Keratinocyte (primary cell): ENCODE data around the gene BORA. TPM values are rescaled to one million over a fixed set of nuclear protein-coding genes. Genes with fewer than 3 reads are reported as not detected.

Experiments
- DNase-seq: peaks from one replicate; pipeline ENCODE4 v3.0.0-alpha.2; 2011; ENCODE audit warnings: low read depth, missing footprints, low spot score
- FAIRE-seq: peaks from 2 replicates; lab custom pipeline; 2011; peaks lifted over from hg19 to GRCh38; lab: Jason Lieb, UNC
- H2AFZ ChIP-seq: 2 replicates; pipeline ENCODE4 v1.6.0; 2012; ENCODE audit warnings: low read length, control low read depth, inconsistent platforms; ENCODE audit not compliant: control insufficient read depth
- H3K27ac ChIP-seq: 2 replicates; pipeline ENCODE4 v1.5.1; 2011; ENCODE audit warnings: low read length; ENCODE audit not compliant: control insufficient read depth, insufficient read depth
- H3K27me3 ChIP-seq: 3 replicates; pipeline ENCODE4 v1.6.0; 2011; ENCODE audit warnings: low read length; ENCODE audit not compliant: control insufficient read depth, insufficient read depth; ENCODE audit errors: extremely low read depth
- H3K36me3 ChIP-seq, 2 experiments: 2 replicates in 1 of 2; 3 replicates in 1 of 2; pipeline ENCODE4 v1.5.1; 2011; ENCODE audit warnings: low read length in 2 of 2, mild to moderate bottlenecking in 1 of 2; ENCODE audit not compliant: control insufficient read depth in 2 of 2, insufficient read depth in 2 of 2; ENCODE audit errors: extremely low read depth in 1 of 2
- H3K4me1 ChIP-seq: 3 replicates; pipeline ENCODE4 v1.5.1; 2011; ENCODE audit warnings: low read length; ENCODE audit not compliant: control insufficient read depth, insufficient read depth; ENCODE audit errors: extremely low read depth
- H3K4me2 ChIP-seq: 3 replicates; pipeline ENCODE4 v1.6.0; 2011; ENCODE audit warnings: low read depth, low read length; ENCODE audit not compliant: control insufficient read depth, insufficient read depth; ENCODE audit errors: extremely low read depth
- H3K4me3 ChIP-seq, 3 experiments: fragments of 200-600 bp in 1 of 3; sonication (generic) in 1 of 3; 2 replicates in 2 of 3; 3 replicates in 1 of 3; pipeline ENCODE4 v1.5.1; 2011 to 2016; ENCODE audit warnings: low read length in 3 of 3, mild to moderate bottlenecking in 3 of 3, control low read depth in 2 of 3, inconsistent platforms in 1 of 3, low read depth in 1 of 3, mixed read lengths in 1 of 3, mixed run types in 1 of 3, moderate library complexity in 1 of 3; ENCODE audit not compliant: control insufficient read depth in 2 of 3, insufficient read depth in 2 of 3; ENCODE audit errors: extremely low read depth in 1 of 3
- H3K79me2 ChIP-seq: 2 replicates; pipeline ENCODE4 v1.6.0; 2012; ENCODE audit warnings: low read length; ENCODE audit not compliant: control insufficient read depth, insufficient read depth
- H3K9ac ChIP-seq: 3 replicates; pipeline ENCODE4 v1.6.0; 2011; ENCODE audit warnings: low read length; ENCODE audit not compliant: control insufficient read depth, insufficient read depth; ENCODE audit errors: extremely low read depth
- H3K9me1 ChIP-seq: 3 replicates; pipeline ENCODE4 v1.6.0; 2011; ENCODE audit warnings: low read length; ENCODE audit not compliant: control insufficient read depth, insufficient read depth; ENCODE audit errors: extremely low read depth
- H3K9me3 ChIP-seq: 2 replicates; pipeline ENCODE4 v1.5.1; 2012; ENCODE audit warnings: low read depth, low read length; ENCODE audit not compliant: control insufficient read depth
- H4K20me1 ChIP-seq: 3 replicates; pipeline ENCODE4 v1.6.0; 2011; ENCODE audit warnings: low read length; ENCODE audit not compliant: control insufficient read depth, insufficient read depth; ENCODE audit errors: extremely low read depth
- EZH2 ChIP-seq: IDR thresholded peaks from one replicate; pipeline ENCODE4 v1.6.1; 2012; ENCODE audit warnings: inconsistent platforms, mild to moderate bottlenecking, low read length, moderate library complexity
- dilution Hi-C: fragments of 300-500 bp; cut with MboI; formaldehyde crosslinking; loops from one replicate; pipeline ENCODE4 v1.7.0; 2020; ENCODE audit warnings: low sequenced_read_pairs; ENCODE audit not compliant: extremely low pct_ligation_motif_present
- polyA plus RNA-seq, 5 experiments: library from polyadenylated mRNA; depleted of rRNA in 3 of 5; stranded (reverse) in 3 of 5; stranded (forward) in 1 of 5; unstranded in 1 of 5; fragments of >200 nt; gene quantifications; 1 replicate in 1 of 5; 2 replicates in 3 of 5; 3 replicates in 1 of 5; pipeline versions ENCODE4 v1.2.1 to v1.2.3, GENCODE V29; 2011 to 2012; ENCODE audit warnings: missing spikeins in 2 of 5, low read depth in 1 of 5, low replicate concordance in 1 of 5
- TF ChIP-seq, protein P1 (sequence below), 3 experiments: IDR thresholded peaks in 1 of 3; conservative IDR thresholded peaks in 1 of 3; optimal IDR thresholded peaks in 1 of 3; 2 replicates in 2 of 3; 3 replicates in 1 of 3; pipeline versions ENCODE3 to v1.5.1; 2011; ENCODE audit warnings: low read length in 3 of 3, mild to moderate bottlenecking in 3 of 3, moderate library complexity in 2 of 3, control low read depth in 1 of 3, inconsistent platforms in 1 of 3; ENCODE audit not compliant: insufficient read depth in 2 of 3; ENCODE audit errors: extremely low read depth in 1 of 3

BORA gene
- polyA plus RNA-seq, 1 donor (not counting 4 experiments of a cell fraction or from before 2014, with no cell fraction given): 8.3 TPM

DNA sequence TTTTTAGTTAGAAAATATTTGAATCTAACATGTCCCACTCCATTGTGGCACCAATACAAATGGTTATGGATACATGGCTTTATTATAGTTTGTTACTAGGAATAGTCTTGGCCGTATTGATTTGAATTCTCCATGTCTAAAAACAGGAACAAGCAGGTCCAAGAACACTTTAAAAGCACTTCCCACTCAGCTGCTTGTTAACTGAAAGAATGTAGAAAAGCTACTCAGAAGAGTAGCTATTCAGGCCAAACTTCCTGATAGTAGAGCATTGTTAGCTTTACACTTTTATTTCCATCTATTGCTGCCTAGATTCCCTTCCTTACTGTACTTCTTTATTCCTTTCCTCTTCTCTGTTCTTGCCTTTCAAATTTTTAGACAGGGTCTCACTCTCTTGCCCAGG is 61.1 kb downstream of the BORA start:
- Histone ChIP-seq H3K36me3 (peaks cover 0 to 3% of the 10 kb centered on the region in 2 experiments), H3K4me2 (no peak overlapping the region), H3K9ac (no peak overlapping the region), H3K27me3 (no peaks in the 10 kb centered on the region), H3K27ac (no peak overlapping the region), H3K79me2 (peaks cover 32% of the 10 kb centered on the region), H3K4me1 (no peaks in the 10 kb centered on the region), H3K9me1 (no peaks in the 10 kb centered on the region), H3K9me3 (no peaks in the 10 kb centered on the region), H3K4me3 (no peak overlapping the region), H4K20me1 (no peaks in the 10 kb centered on the region), H2AFZ (no peak overlapping the region)
- FAIRE-seq (no peak), DNase-seq (no peak)
- dilution Hi-C loops: no loop called here
- TF ChIP-seq EZH2: no peak
- TF ChIP-seq, protein P1, sequence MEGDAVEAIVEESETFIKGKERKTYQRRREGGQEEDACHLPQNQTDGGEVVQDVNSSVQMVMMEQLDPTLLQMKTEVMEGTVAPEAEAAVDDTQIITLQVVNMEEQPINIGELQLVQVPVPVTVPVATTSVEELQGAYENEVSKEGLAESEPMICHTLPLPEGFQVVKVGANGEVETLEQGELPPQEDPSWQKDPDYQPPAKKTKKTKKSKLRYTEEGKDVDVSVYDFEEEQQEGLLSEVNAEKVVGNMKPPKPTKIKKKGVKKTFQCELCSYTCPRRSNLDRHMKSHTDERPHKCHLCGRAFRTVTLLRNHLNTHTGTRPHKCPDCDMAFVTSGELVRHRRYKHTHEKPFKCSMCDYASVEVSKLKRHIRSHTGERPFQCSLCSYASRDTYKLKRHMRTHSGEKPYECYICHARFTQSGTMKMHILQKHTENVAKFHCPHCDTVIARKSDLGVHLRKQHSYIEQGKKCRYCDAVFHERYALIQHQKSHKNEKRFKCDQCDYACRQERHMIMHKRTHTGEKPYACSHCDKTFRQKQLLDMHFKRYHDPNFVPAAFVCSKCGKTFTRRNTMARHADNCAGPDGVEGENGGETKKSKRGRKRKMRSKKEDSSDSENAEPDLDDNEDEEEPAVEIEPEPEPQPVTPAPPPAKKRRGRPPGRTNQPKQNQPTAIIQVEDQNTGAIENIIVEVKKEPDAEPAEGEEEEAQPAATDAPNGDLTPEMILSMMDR (optimal IDR thresholded peaks at IDR 0.05 in 1 of 3, IDR thresholded peaks at IDR 0.05 in 1 of 3, conservative IDR thresholded peaks at IDR 0.05 in 1 of 3; ENCODE audit: extremely low read depth in 1 of 3, insufficient read depth in 2 of 3, low read length in 3 of 3): no peak

DNA sequence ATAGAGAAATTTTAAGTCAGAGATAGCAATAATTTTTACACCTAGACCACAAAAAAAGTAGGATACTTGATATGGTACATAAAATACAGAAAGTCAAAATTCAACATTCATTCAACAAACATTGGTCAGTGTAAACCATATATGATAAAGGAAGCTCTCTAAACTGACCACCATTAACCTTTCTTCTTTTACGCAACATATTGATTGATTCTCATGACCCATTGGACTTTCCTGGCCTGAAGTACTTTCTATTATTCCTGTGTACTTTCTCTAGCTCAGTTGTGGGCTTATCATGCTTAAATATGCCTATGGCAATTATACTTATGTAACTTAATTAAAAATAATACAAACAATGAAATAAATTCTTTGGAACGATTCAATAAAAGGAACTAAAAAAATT is 64.9 kb downstream of the BORA start:
- Histone ChIP-seq H3K4me3 (no peak overlapping the region), H3K79me2 (peaks cover 11% of the 10 kb centered on the region), H3K9me1 (no peaks in the 10 kb centered on the region), H3K27ac (no peak overlapping the region), H3K36me3 (peaks cover 0 to 4% of the 10 kb centered on the region in 2 experiments), H3K9ac (no peak overlapping the region), H2AFZ (no peak overlapping the region), H3K4me1 (no peaks in the 10 kb centered on the region), H4K20me1 (no peaks in the 10 kb centered on the region), H3K27me3 (no peaks in the 10 kb centered on the region), H3K4me2 (no peak overlapping the region), H3K9me3 (no peaks in the 10 kb centered on the region)
- FAIRE-seq (no peak), DNase-seq (no peak)
- TF ChIP-seq EZH2: no peak
- TF ChIP-seq, protein P1 (optimal IDR thresholded peaks at IDR 0.05 in 1 of 3, IDR thresholded peaks at IDR 0.05 in 1 of 3, conservative IDR thresholded peaks at IDR 0.05 in 1 of 3; ENCODE audit: extremely low read depth in 1 of 3, insufficient read depth in 2 of 3, low read length in 3 of 3): no peak
- dilution Hi-C loops: no loop called here
